Panc1 (cell line): ENCODE measurements around the gene SNRNP70. TPM values are rescaled to one million over a fixed set of nuclear protein-coding genes. Genes with fewer than 3 reads are reported as not detected.
A peak's percentile ranks its signal among the peaks of the same experiment; 100 is the strongest.
"Not testable (repeated sequence)": the region's sequence is repeated elsewhere in the genome, so short reads cannot be mapped to it uniquely, and the experiment has no call there.

ENCODE experiments used
- ATAC-seq: fragments of 200-7000 bp; cut with Tn5 transposase; 2 replicates; pipeline ENCODE4 v1.9.1; 2020; ENCODE audit warnings: mild to moderate bottlenecking, moderate library complexity
- Bru-seq: library from RNA; stranded (reverse); fragments of 400-500 nt; gene quantifications from one replicate; lab custom pipeline; 2021; lab: Mats Ljungman, UMichigan
- BruChase-seq, 2 experiments: library from RNA; stranded (reverse); fragments of 400-500 nt; gene quantifications; one replicate each; lab custom pipeline; 2021; lab: Mats Ljungman, UMichigan
- BruUV-seq: library from RNA; stranded (reverse); fragments of 400-500 nt; replicated peaks from 2 replicates; lab custom pipeline; 2021; lab: Mats Ljungman, UMichigan
- CTCF ChIA-PET: fragments of 300-600 bp; sonication (Branson Sonifier 250); formaldehyde crosslinking; loops from one replicate; lab custom pipeline; 2022; ENCODE audit warnings: antibody characterized with exemption; lab: Charles Lee
- POLR2A ChIA-PET: fragments of 300-600 bp; sonication (Branson Sonifier 250); formaldehyde crosslinking; loops from one replicate; lab custom pipeline; 2022; ENCODE audit warnings: antibody characterized with exemption; lab: Charles Lee
- DNase-seq: peaks from one replicate; pipeline ENCODE4 v3.0.0-alpha.2; 2010; ENCODE audit warnings: low read depth, low spot score
- H3K27ac ChIP-seq: 2 replicates; pipeline ENCODE4 v1.5.1; 2011; ENCODE audit warnings: mild to moderate bottlenecking, low read length, inconsistent platforms
- H3K27me3 ChIP-seq: fragments of 200-500 bp; sonication (Bioruptor generic); 2 replicates; pipeline ENCODE4 v1.6.0; 2014; ENCODE audit warnings: low read length, inconsistent platforms; ENCODE audit not compliant: control insufficient read depth, insufficient read depth
- H3K36me3 ChIP-seq: fragments of 200-500 bp; sonication (Bioruptor generic); 2 replicates; pipeline ENCODE4 v1.5.1; 2014; ENCODE audit warnings: inconsistent platforms, mild to moderate bottlenecking, low read length, moderate library complexity; ENCODE audit not compliant: control insufficient read depth, insufficient read depth
- H3K4me1 ChIP-seq: 2 replicates; pipeline ENCODE4 v1.5.1; 2011; ENCODE audit warnings: inconsistent platforms, mild to moderate bottlenecking, low read length, moderate library complexity; ENCODE audit not compliant: control insufficient read depth, insufficient read depth
- H3K4me3 ChIP-seq, 2 experiments: 2 replicates each; pipeline ENCODE4 v1.5.1; 2011 to 2012; ENCODE audit warnings: low read depth in 2 of 2, low read length in 2 of 2, mild to moderate bottlenecking in 2 of 2, inconsistent platforms in 1 of 2, moderate library complexity in 1 of 2
- H3K9me3 ChIP-seq: fragments of 200-500 bp; sonication (Bioruptor generic); 2 replicates; pipeline ENCODE4 v1.5.1; 2014; ENCODE audit warnings: low read depth, mild to moderate bottlenecking, inconsistent platforms, low read length, moderate library complexity; ENCODE audit not compliant: control insufficient read depth, insufficient read depth
- CTCF ChIP-seq: fragments of 450-650 bp; IDR thresholded peaks from 2 replicates; pipeline ENCODE4 v1.5.1; 2017; ENCODE audit warnings: mild to moderate bottlenecking
- POLR2AphosphoS5 ChIP-seq: IDR thresholded peaks from 2 replicates; pipeline ENCODE4 v1.6.1; 2012; ENCODE audit warnings: mild to moderate bottlenecking, low read depth, low read length, moderate library complexity
- REST ChIP-seq, 2 experiments: IDR thresholded peaks; 2 replicates each; pipeline ENCODE4 v1.6.1; 2011 to 2012; ENCODE audit warnings: low read depth in 2 of 2, control low read depth in 1 of 2, low read length in 1 of 2, mild to moderate bottlenecking in 1 of 2, moderate library complexity in 1 of 2; ENCODE audit not compliant: insufficient read depth in 1 of 2
- SIN3A ChIP-seq: IDR thresholded peaks from 2 replicates; pipeline ENCODE4 v1.6.1; 2012; ENCODE audit warnings: low read depth, mild to moderate bottlenecking, low read length, moderate library complexity, borderline replicate concordance; ENCODE audit not compliant: insufficient read depth
- TCF7L2 ChIP-seq: IDR thresholded peaks from 2 replicates; pipeline ENCODE4 v1.6.1; 2011; ENCODE audit warnings: mild to moderate bottlenecking, low read depth, low read length, inconsistent platforms
- in situ Hi-C: cut with HindIII; loops from 2 replicates; pipeline ENCODE4 v1.10.0; 2016; ENCODE audit warnings: low sequenced_read_pairs, low pct_unique_long_range_greater_than_20kb
- intact Hi-C: fragments of 100-400 bp; cut with micrococcal nuclease; formaldehyde crosslinking; loops from one replicate; pipeline ENCODE4 v1.10.0; 2022; ENCODE audit not compliant: unreplicated experiment
- long read RNA-seq: library from polyadenylated mRNA; unstranded; transcript quantifications from one replicate; pipeline ENCODE4 v2.0.0, GENCODE V29; 2021; ENCODE audit not compliant: unreplicated experiment
- polyA plus RNA-seq: library from polyadenylated mRNA; unstranded; fragments of >200 nt; gene quantifications from one replicate; pipeline ENCODE4 v1.2.1, GENCODE V29; 2012; ENCODE audit warnings: missing spikeins; ENCODE audit not compliant: insufficient read length
- total RNA-seq: library from RNA; stranded (reverse); gene quantifications from one replicate; pipeline ENCODE4 v1.2.1, GENCODE V29; 2021; ENCODE audit not compliant: unreplicated experiment

Gene SNRNP70
- total RNA-seq (180 TPM), Bru-seq, nascent RNA (percentile 89 among the genes with signal in this experiment), BruChase-seq, experiment 1, labeled RNA remaining after a 2-hour chase (percentile 88 among the genes with signal in this experiment), BruChase-seq, experiment 2, labeled RNA remaining after a 6-hour chase (percentile 92 among the genes with signal in this experiment)
- 291 TPM for polyA plus RNA-seq
- long read RNA-seq, transcript SNRNP70-201 (10 exons, 1,603 nt): minor isoform, 50 of 507 reads
- long read RNA-seq, transcript SNRNP70-203 (3 exons, 3,221 nt): minor isoform, 55 of 507 reads
- long read RNA-seq, transcript SNRNP70-206 (10 exons, 1,574 nt): major isoform, 183 of 507 reads
- long read RNA-seq, partial matches to known transcripts: 81 of 507 reads
- long read RNA-seq, other reads (novel, unspliced or antisense): 136 of 507 reads

GRCh38 chr19:49085020-49085867 is at the start of gene SNRNP70:
Gene SNRNP70 (plus strand): TSS chr19:49085451. CDS start chr19:49086415, 964 bp downstream.
- no peaks in the 10 kb centered on the region for H3K27me3 ChIP-seq
- no peak for TF ChIP-seq CTCF
- TF ChIP-seq SIN3A: peak; percentile 23; the same call in 1 of the 2 replicates
- peak; percentile 80 for TF ChIP-seq POLR2AphosphoS5
- TF ChIP-seq REST (IDR thresholded peaks at IDR 0.05; ENCODE audit: insufficient read depth in 1 of 2, low read depth in 2 of 2, low read length in 1 of 2): no peak
- ChIA-PET POLR2A (no interaction called here), CTCF (no interaction called here)
- no peaks in the 10 kb centered on the region for H3K9me3 ChIP-seq
- peak; percentile 97 for ATAC-seq
- intact Hi-C loops: no loop called here
- peak within 1 kb of the TSS; percentile 93 to 95 for H3K4me3 ChIP-seq
- H3K36me3 ChIP-seq: peaks cover 10% of the 10 kb centered on the region
- no TSS peak for BruUV-seq
- no peaks in the 10 kb centered on the region for H3K4me1 ChIP-seq
- DNase-seq: peak; percentile 80
- H3K27ac ChIP-seq: peak within 1 kb of the TSS; percentile 94
- in situ Hi-C loops: no loop called here

GRCh38 chr19:49036815-49037214 is 48.4 kb upstream of the SNRNP70 start, which contains the start of gene CGB1:
Gene CGB1 (minus strand): TSS chr19:49036895. CDS start chr19:49036711, 184 bp downstream.
- H3K27ac ChIP-seq, in situ Hi-C loops, BruUV-seq, ATAC-seq, DNase-seq, POLR2A ChIA-PET, H3K27me3 ChIP-seq, CTCF ChIA-PET, intact Hi-C loops, H3K9me3 ChIP-seq, H3K4me3 ChIP-seq, H3K36me3 ChIP-seq, H3K4me1 ChIP-seq: not testable (repeated sequence)
- TF ChIP-seq CTCF (peak; percentile 80), TCF7L2 (peak; percentile 54; the same call in 1 of the 2 replicates)

- BruUV-seq, POLR2A ChIA-PET, CTCF ChIA-PET, in situ Hi-C loops, H3K9me3 ChIP-seq, H3K36me3 ChIP-seq, intact Hi-C loops, H3K4me1 ChIP-seq, H3K27ac ChIP-seq, DNase-seq, H3K27me3 ChIP-seq, H3K4me3 ChIP-seq, ATAC-seq: not testable (repeated sequence)
Measured at GRCh38 chr19:49038111-49038510, 47.1 kb upstream of the SNRNP70 start.
